Muscle layer of duodenum (tissue), 2 donors: ENCODE measurements around the gene CD300A.

Experiments
- H3K27ac ChIP-seq: one replicate; pipeline ENCODE4 v1.7.0; 2013; ENCODE audit warnings: mild to moderate bottlenecking, low read length
- H3K27me3 ChIP-seq: one replicate; pipeline ENCODE4 v1.7.0; 2013; ENCODE audit warnings: low read depth, mild to moderate bottlenecking, control low read depth, low read length
- H3K36me3 ChIP-seq, 2 donors: one replicate each; pipeline ENCODE4 v1.7.0; 2013; ENCODE audit warnings: low read length in 2 of 2, control low read depth in 1 of 2, mild to moderate bottlenecking in 1 of 2; ENCODE audit not compliant: insufficient read depth in 2 of 2, control insufficient read depth in 1 of 2
- H3K4me1 ChIP-seq, 2 donors: one replicate each; pipeline ENCODE4 v1.7.0; 2013; ENCODE audit warnings: low read length in 2 of 2, mild to moderate bottlenecking in 2 of 2, control low read depth in 1 of 2, moderate library complexity in 1 of 2; ENCODE audit not compliant: insufficient read depth in 2 of 2, control insufficient read depth in 1 of 2
- H3K4me3 ChIP-seq, 2 donors: one replicate each; pipeline ENCODE4 v1.7.0; 2013; ENCODE audit warnings: low read length in 2 of 2, low read depth in 1 of 2, mild to moderate bottlenecking in 1 of 2
- H3K9me3 ChIP-seq, 2 donors: one replicate each; pipeline ENCODE4 v1.7.0; 2013; ENCODE audit warnings: low read length in 2 of 2, control low read depth in 1 of 2, mild to moderate bottlenecking in 1 of 2; ENCODE audit not compliant: control insufficient read depth in 1 of 2
- donor health status: healthy.

CD300A gene

GRCh38 chr17:74430706-74431567 lies 35.5 kb upstream of the CD300A start:
- H3K9me3 ChIP-seq, result no peaks in the 10 kb centered on the region
- peak overlapping the region; percentile 78 for H3K27ac ChIP-seq
- peak overlapping the region; percentile 69 to 86 for H3K4me3 ChIP-seq
- no peaks in the 10 kb centered on the region for H3K36me3 ChIP-seq
- peaks cover 0 to 27% of the 10 kb centered on the region in 2 donors for H3K4me1 ChIP-seq
- H3K27me3 ChIP-seq, result peaks cover 10% of the 10 kb centered on the region

- Histone ChIP-seq H3K36me3 (no peaks in the 10 kb centered on the region), H3K27me3 (peaks cover 10% of the 10 kb centered on the region), H3K9me3 (peaks cover 0 to under 1% of the 10 kb centered on the region in 2 donors), H3K27ac (peak within 1 kb of the TSS; percentile 77), H3K4me1 (peaks cover 0 to 27% of the 10 kb centered on the region in 2 donors), H3K4me3 (peak within 1 kb of the TSS; percentile 69 to 86)
Measured at GRCh38 chr17:74431568-74432423, 34.6 kb upstream of the CD300A start, which contains the start of gene GPRC5C. GPRC5C (plus strand) TSS chr17:74432088; CDS start chr17:74439777, 7,689 bp downstream.

- H3K4me1 ChIP-seq, result peaks cover 0 to 27% of the 10 kb centered on the region in 2 donors
- H3K27ac ChIP-seq, result no peak overlapping the region
Measured at GRCh38 chr17:74432424-74432690, 34.1 kb upstream of the CD300A start.

GRCh38 chr17:74432766-74433391 lies 33.6 kb upstream of the CD300A start:
- peak overlapping the region; percentile 55 to 86 for H3K4me3 ChIP-seq
- peaks cover 10% of the 10 kb centered on the region for H3K27me3 ChIP-seq

More at GRCh38 chr17:74432424-74432690, 34.1 kb upstream of the CD300A start:
- Histone ChIP-seq H3K4me3 (peak overlapping the region in 1 of 2 donors; percentile 86), H3K27me3 (peaks cover 10% of the 10 kb centered on the region), H3K9me3 (peaks cover 0 to 6% of the 10 kb centered on the region in 2 donors), H3K36me3 (no peaks in the 10 kb centered on the region)

GRCh38 chr17:74433421-74434121 lies 32.9 kb upstream of the CD300A start:
- Histone ChIP-seq H3K4me3 (no peak overlapping the region), H3K27ac (no peak overlapping the region), H3K4me1 (peaks cover 0 to 27% of the 10 kb centered on the region in 2 donors), H3K27me3 (peaks cover 10% of the 10 kb centered on the region), H3K36me3 (no peaks in the 10 kb centered on the region), H3K9me3 (peaks cover 0 to 12% of the 10 kb centered on the region in 2 donors)

More at GRCh38 chr17:74432766-74433391, 33.6 kb upstream of the CD300A start:
- Histone ChIP-seq H3K9me3 (peaks cover 0 to 11% of the 10 kb centered on the region in 2 donors), H3K36me3 (no peaks in the 10 kb centered on the region), H3K27ac (no peak overlapping the region), H3K4me1 (peaks cover 0 to 27% of the 10 kb centered on the region in 2 donors)

GRCh38 chr17:74435775-74436359 lies 30.6 kb upstream of the CD300A start:
- no peak overlapping the region for H3K4me3 ChIP-seq

GRCh38 chr17:74437702-74438101 lies 28.7 kb upstream of the CD300A start:
- Histone ChIP-seq H3K36me3 (peaks cover 0 to 4% of the 10 kb centered on the region in 2 donors), H3K4me3 (no peak overlapping the region), H3K27ac (no peak overlapping the region), H3K4me1 (peaks cover 0 to 11% of the 10 kb centered on the region in 2 donors), H3K27me3 (peaks cover 6% of the 10 kb centered on the region), H3K9me3 (peaks cover 0 to 12% of the 10 kb centered on the region in 2 donors)

More at GRCh38 chr17:74435775-74436359, 30.6 kb upstream of the CD300A start:
- Histone ChIP-seq H3K4me1 (peaks cover 0 to 21% of the 10 kb centered on the region in 2 donors), H3K27me3 (peaks cover 10% of the 10 kb centered on the region), H3K36me3 (peaks cover 0 to 4% of the 10 kb centered on the region in 2 donors), H3K27ac (no peak overlapping the region), H3K9me3 (peaks cover 0 to 12% of the 10 kb centered on the region in 2 donors)

- H3K27ac ChIP-seq, result no peak overlapping the region
Measured at GRCh38 chr17:74439691-74440567, 26.5 kb upstream of the CD300A start.

GRCh38 chr17:74441537-74441936 lies 24.9 kb upstream of the CD300A start:
- Histone ChIP-seq H3K27me3 (no peaks in the 10 kb centered on the region), H3K36me3 (peaks cover 0 to 4% of the 10 kb centered on the region in 2 donors), H3K27ac (no peak overlapping the region), H3K4me1 (peaks cover 16 to 28% of the 10 kb centered on the region in 2 donors), H3K9me3 (peaks cover 0 to 12% of the 10 kb centered on the region in 2 donors), H3K4me3 (no peak overlapping the region)

More at GRCh38 chr17:74439691-74440567, 26.5 kb upstream of the CD300A start:
- Histone ChIP-seq H3K4me1 (peaks cover 16 to 26% of the 10 kb centered on the region in 2 donors), H3K9me3 (peaks cover 0 to 12% of the 10 kb centered on the region in 2 donors), H3K27me3 (no peaks in the 10 kb centered on the region), H3K4me3 (no peak overlapping the region), H3K36me3 (peaks cover 0 to 4% of the 10 kb centered on the region in 2 donors)
